ENCODE data around the gene NCF4. TPM values are rescaled to one million over a fixed set of nuclear protein-coding genes. Genes with fewer than 3 reads are reported as not detected.

The NCF4 gene
- total and polyA plus RNA-seq, 11 donors: 1.9 to 33.3 (median 4.5) TPM

DNA sequence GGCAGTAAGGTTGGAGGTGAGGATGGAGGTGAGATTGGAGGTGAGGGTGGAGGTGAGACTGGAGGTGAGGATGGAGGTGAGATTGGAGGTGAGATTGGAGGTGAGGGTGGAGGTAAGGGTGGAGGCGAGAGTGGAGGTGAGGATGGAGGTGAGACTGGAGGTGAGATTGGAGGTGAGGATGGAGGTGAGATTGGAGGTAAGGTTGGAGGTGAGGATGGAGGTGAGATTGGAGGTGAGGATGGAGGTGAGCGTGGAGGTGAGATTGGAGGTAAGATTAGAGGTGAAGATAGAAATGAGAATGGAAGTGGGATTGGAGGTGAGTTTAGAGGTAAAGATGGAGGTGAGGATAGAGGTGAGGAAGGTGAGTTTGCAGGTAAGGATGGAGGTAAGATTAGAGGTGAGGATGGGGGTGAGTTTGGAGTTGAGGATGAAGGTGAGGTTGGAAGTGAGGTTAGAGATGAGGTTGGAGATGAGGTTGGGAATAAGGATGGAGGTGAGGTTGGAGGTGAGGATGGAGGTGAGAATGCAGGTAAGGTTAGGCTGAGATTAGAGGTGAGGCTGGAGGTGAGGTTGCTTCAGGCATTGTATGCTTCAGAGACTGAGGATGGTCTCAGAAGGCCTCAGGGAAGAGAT, 12.2 kb downstream of the NCF4 start:
- H3K27ac ChIP-seq: peak overlapping the region in 2 of 12 donors; percentile 63 to 87
- no peak overlapping the region for H3K4me3 ChIP-seq
- 87 to 97% (median 93%) methylated on average over 2 of the region's 2 CpGs for whole genome bisulfite sequencing, 4 donors
- H3K9me3 ChIP-seq: no peaks in the 10 kb centered on the region
- no peak for TF ChIP-seq POLR2A (IDR thresholded peaks at IDR 0.05)
- TF ChIP-seq, protein P1, sequence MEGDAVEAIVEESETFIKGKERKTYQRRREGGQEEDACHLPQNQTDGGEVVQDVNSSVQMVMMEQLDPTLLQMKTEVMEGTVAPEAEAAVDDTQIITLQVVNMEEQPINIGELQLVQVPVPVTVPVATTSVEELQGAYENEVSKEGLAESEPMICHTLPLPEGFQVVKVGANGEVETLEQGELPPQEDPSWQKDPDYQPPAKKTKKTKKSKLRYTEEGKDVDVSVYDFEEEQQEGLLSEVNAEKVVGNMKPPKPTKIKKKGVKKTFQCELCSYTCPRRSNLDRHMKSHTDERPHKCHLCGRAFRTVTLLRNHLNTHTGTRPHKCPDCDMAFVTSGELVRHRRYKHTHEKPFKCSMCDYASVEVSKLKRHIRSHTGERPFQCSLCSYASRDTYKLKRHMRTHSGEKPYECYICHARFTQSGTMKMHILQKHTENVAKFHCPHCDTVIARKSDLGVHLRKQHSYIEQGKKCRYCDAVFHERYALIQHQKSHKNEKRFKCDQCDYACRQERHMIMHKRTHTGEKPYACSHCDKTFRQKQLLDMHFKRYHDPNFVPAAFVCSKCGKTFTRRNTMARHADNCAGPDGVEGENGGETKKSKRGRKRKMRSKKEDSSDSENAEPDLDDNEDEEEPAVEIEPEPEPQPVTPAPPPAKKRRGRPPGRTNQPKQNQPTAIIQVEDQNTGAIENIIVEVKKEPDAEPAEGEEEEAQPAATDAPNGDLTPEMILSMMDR (IDR thresholded peaks at IDR 0.05): no peak
- ATAC-seq: no peak
- intact Hi-C loops (cut with DNase I): loop anchor here in 8 of 10 donors (1.0 to 10.0 kb wide), 6 partner anchors 104 to 172 kb away; no protein-coding TSS in a partner anchor
- peaks cover 0 to 36% (median 2%) of the 10 kb centered on the region in 9 donors for H3K27me3 ChIP-seq
- peaks cover 0 to 63% (median 0%) of the 10 kb centered on the region in 9 donors for H3K36me3 ChIP-seq
- DNase-seq: no peak
- peaks cover 0 to 25% (median 11%) of the 10 kb centered on the region in 12 donors for H3K4me1 ChIP-seq

DNA sequence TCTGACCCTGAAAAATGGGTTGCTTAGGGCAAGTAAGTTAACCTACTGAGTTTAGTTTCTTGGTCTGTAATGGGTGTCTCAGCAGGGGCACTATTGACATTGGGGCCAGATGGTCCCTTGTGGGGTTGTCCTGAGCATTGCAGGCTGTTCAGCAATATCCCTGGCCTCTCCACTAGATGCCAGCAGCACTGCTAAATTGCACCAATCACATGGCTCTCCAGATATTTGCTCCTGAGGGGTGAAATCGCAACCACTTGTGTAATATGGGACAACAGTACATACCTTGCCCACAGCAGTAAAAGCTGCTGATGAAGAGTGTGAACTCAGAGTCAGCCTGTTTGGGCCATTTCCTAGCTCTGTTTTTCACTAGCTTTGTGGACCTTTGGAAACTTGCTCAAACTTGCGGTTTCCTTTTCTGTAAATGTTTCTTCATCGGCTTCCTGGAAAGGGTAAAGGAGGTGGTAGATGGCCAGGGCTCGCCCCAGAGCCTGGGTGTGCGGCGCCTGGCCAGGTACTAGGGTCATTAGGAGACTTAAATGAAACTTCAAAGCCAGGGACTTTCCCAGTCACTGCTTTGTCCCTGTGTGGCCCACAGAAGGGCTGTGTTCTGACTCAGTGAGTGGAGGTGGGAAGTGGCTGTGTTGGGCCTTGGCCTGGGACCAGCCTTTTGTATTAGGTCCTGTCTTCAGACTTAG, 13.0 kb downstream of the NCF4 start:
- peaks cover 0 to 25% (median 11%) of the 10 kb centered on the region in 12 donors for H3K4me1 ChIP-seq
- H3K4me3 ChIP-seq: peak overlapping the region in 1 of 12 donors; percentile 2
- intact Hi-C loops (cut with DNase I): loop anchor here in 8 of 10 donors (1.0 to 10.0 kb wide), 6 partner anchors 103 to 171 kb away; no protein-coding TSS in a partner anchor
- no peaks in the 10 kb centered on the region for H3K9me3 ChIP-seq
- ATAC-seq: peak; percentile 78 to 87 (median 84)
- WGBS, 4 donors: 44 to 71% (median 52%) methylated on average over 6 of the region's 6 CpGs
- TF ChIP-seq POLR2A (IDR thresholded peaks at IDR 0.05): no peak
- TF ChIP-seq, protein P1 (IDR thresholded peaks at IDR 0.05): peak; percentile 20 to 58 (median 46)
- peaks cover 0 to 65% (median 0%) of the 10 kb centered on the region in 9 donors for H3K36me3 ChIP-seq
- H3K27ac ChIP-seq: peak overlapping the region in 11 of 12 donors; percentile 3 to 87 (median 50)
- peaks cover 0 to 29% (median 4%) of the 10 kb centered on the region in 9 donors for H3K27me3 ChIP-seq
- DNase-seq: peak in 3 of 5 donors; percentile 30 to 44 (median 32)

DNA sequence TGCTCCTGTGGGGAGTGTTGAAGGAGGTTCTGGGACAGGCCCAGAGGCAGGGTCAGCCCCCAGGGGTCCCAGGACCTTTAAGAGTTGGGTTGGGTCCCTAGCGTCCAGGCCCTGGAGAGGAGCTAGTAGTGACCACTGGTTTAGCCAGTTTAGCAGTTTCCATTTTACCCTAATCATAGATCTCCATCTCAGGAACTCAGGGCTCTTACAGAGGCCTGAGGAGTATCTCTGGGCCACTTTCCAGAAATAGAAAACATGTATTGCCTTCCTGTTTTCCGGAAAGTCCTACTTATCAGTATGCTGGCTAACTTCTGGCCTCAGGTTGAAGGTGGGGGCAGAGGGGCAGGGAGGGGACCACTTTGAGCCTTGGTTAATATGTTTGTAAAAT, 13.5 kb downstream of the NCF4 start:
- Histone ChIP-seq H3K4me3 (no peak overlapping the region), H3K4me1 (peaks cover 0 to 25% (median 11%) of the 10 kb centered on the region in 12 donors), H3K36me3 (peaks cover 0 to 59% (median 0%) of the 10 kb centered on the region in 9 donors), H3K27me3 (peaks cover 0 to 24% (median 4%) of the 10 kb centered on the region in 9 donors), H3K27ac (peak overlapping the region in 11 of 12 donors; percentile 3 to 87 (median 50)), H3K9me3 (no peaks in the 10 kb centered on the region)
- no peak for TF ChIP-seq POLR2A (IDR thresholded peaks at IDR 0.05)
- TF ChIP-seq, protein P1 (IDR thresholded peaks at IDR 0.05): no peak
- DNase-seq: no peak
- intact Hi-C loops (cut with DNase I): loop anchor here in 7 of 10 donors (2.0 to 10.0 kb wide), 4 partner anchors 103 to 170 kb away; no protein-coding TSS in a partner anchor
- 54 to 66% (median 59%) methylated on average over 2 of the region's 2 CpGs for WGBS, 4 donors
- peak in 2 of 4 donors; percentile 23 to 29 for ATAC-seq

DNA sequence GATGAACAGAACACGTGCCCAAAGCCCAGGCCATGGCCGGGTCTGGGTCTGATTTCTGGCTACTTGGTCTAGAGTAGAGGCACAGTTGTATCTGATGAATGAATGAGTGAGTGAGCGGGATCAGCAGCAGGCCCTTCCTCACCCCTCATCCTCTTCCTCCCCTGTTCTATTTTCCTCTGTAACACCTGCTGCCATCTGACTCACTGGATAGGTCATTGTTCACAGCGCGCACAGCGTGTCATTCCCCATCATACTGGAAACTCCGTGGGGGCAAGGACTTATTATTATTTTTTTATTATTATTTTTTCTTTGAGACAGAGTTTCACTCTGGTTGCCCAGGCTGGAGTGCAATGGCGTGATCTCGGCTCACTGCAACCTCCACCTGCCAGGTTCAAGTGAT, 13.9 kb downstream of the NCF4 start:
- Histone ChIP-seq H3K9me3 (peaks cover 0 to under 1% (median 0%) of the 10 kb centered on the region in 12 donors), H3K4me3 (no peak overlapping the region), H3K36me3 (peaks cover 0 to 58% (median 0%) of the 10 kb centered on the region in 9 donors), H3K4me1 (peaks cover 0 to 25% (median 11%) of the 10 kb centered on the region in 12 donors), H3K27ac (peak overlapping the region in 6 of 12 donors; percentile 3 to 87 (median 60)), H3K27me3 (peaks cover 0 to 19% (median under 1%) of the 10 kb centered on the region in 9 donors)
- intact Hi-C loops (cut with DNase I): loop anchor here in 7 of 10 donors (2.0 to 10.0 kb wide), 4 partner anchors 103 to 170 kb away; no protein-coding TSS in a partner anchor
- ATAC-seq: no peak
- DNase-seq: no peak
- WGBS, 4 donors: 76 to 87% (median 78%) methylated on average over 8 to 9 of the region's 9 CpGs
- TF ChIP-seq POLR2A (IDR thresholded peaks at IDR 0.05): no peak
- TF ChIP-seq, protein P1 (IDR thresholded peaks at IDR 0.05): no peak
